Upper lobe of left lung (tissue), 4 donors: ENCODE measurements around the gene FOXN1.
"Not testable (repeated sequence)": the region's sequence is repeated elsewhere in the genome, so short reads cannot be mapped to it uniquely, and the experiment has no call there.

Experiments used
- CTCF ChIP-seq, 6 experiments: fragments of 450-650 bp in 4 of 6; fragments of 200-600 bp in 2 of 6; sonication (generic) in 2 of 6; IDR thresholded peaks; one replicate each; pipeline ENCODE4 v1.5.1; 2016 to 2019; ENCODE audit warnings: antibody characterized with exemption in 6 of 6
- EP300 ChIP-seq, 4 donors: sonication (generic); formaldehyde crosslinking; IDR thresholded peaks; one replicate each; pipeline ENCODE4 v1.5.1; 2017; ENCODE audit warnings: antibody characterized with exemption in 4 of 4, control low read depth in 2 of 4
- POLR2A ChIP-seq, 4 donors: fragments of 450-650 bp; IDR thresholded peaks; one replicate each; pipeline ENCODE4 v1.5.1; 2016 to 2017; ENCODE audit warnings: antibody characterized with exemption in 4 of 4, mild to moderate bottlenecking in 2 of 4
- POLR2AphosphoS5 ChIP-seq, 2 donors: sonication (generic); formaldehyde crosslinking; IDR thresholded peaks; one replicate each; pipeline ENCODE4 v1.5.1; 2017; ENCODE audit warnings: antibody characterized with exemption in 2 of 2

DNA sequence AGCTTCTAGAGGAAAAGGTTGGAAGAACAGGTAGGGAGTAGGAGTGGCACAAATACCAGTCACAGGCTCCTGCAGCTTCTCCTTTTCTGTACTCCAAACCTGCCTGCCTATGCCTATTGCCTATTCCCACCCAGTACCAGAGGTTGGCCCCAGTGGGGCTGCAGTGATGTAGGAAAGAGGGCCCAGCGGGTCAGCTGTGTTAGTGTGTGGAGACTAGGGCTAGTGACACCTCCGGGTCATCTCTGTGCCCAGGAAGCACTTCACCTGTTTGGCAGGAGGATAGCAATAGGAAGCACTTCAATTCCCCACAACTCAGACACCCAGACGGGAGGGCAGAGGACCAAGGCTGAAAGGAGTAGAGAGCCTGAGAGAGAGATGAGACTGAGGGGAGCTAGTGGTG, 69.9 kb downstream of the FOXN1 start:
- not testable (repeated sequence) for TF ChIP-seq CTCF, EP300, POLR2AphosphoS5, POLR2A (IDR thresholded peaks at IDR 0.05)
